Renal cortical epithelial cell (primary cell): ENCODE results near the gene ASB2. TPM values are rescaled to one million over a fixed set of nuclear protein-coding genes. Genes with fewer than 3 reads are reported as not detected.

Source experiments
- DNase-seq: peaks from one replicate; pipeline ENCODE4 v3.0.0-alpha.2; 2011; ENCODE audit warnings: low read depth
- total RNA-seq: library from RNA; depleted of rRNA; stranded (reverse); fragments of >200 nt; gene quantifications from 2 replicates; pipeline ENCODE4 v1.2.3, GENCODE V29; 2014

ASB2 gene
- 0.05 and 0.35 TPM in 2 replicates for total RNA-seq

GRCh38 chr14:93976477-93977057 lies at the start of gene ASB2:
ASB2 (minus strand) TSS chr14:93976570; CDS start chr14:93964539, 12,031 bp downstream.
- no peak for DNase-seq

- DNase-seq = peak; percentile 86
These were observed 49.4 kb upstream of the ASB2 start for GRCh38 chr14:94025720-94026119.

- no peak for DNase-seq
These were observed 48.2 kb upstream of the ASB2 start for GRCh38 chr14:94024549-94024948.

- DNase-seq = no peak
These were observed 46.4 kb upstream of the ASB2 start for GRCh38 chr14:94022532-94023411.

- no peak for DNase-seq
These were observed 45.2 kb upstream of the ASB2 start for GRCh38 chr14:94021416-94022157.

GRCh38 chr14:94021001-94021400 lies 44.6 kb upstream of the ASB2 start:
- DNase-seq = peak; percentile 88

- DNase-seq = no peak
These were observed 43.9 kb upstream of the ASB2 start for GRCh38 chr14:94020267-94020666.

GRCh38 chr14:94019329-94019728 lies 43.0 kb upstream of the ASB2 start:
- no peak for DNase-seq

- DNase-seq = no peak
These were observed 41.9 kb upstream of the ASB2 start for GRCh38 chr14:94018308-94018707.

- no peak for DNase-seq
These were observed 40.1 kb upstream of the ASB2 start for GRCh38 chr14:94016446-94016976.

GRCh38 chr14:94015223-94015622 lies 38.9 kb upstream of the ASB2 start:
- DNase-seq = no peak

- DNase-seq = no peak
These were observed 38.0 kb upstream of the ASB2 start for GRCh38 chr14:94014382-94014781.

- DNase-seq = peak; percentile 80
These were observed 35.4 kb upstream of the ASB2 start for GRCh38 chr14:94011795-94012194.

GRCh38 chr14:94010625-94011024 lies 34.3 kb upstream of the ASB2 start:
- DNase-seq = no peak

GRCh38 chr14:94009767-94010166 lies 33.4 kb upstream of the ASB2 start:
- peak; percentile 91 for DNase-seq

- no peak for DNase-seq
These were observed 31.9 kb upstream of the ASB2 start for GRCh38 chr14:94008234-94008633.

- DNase-seq = no peak
These were observed 29.1 kb upstream of the ASB2 start for GRCh38 chr14:94005324-94006073.

GRCh38 chr14:94004015-94004414 lies 27.6 kb upstream of the ASB2 start:
- no peak for DNase-seq

- no peak for DNase-seq
These were observed 27.0 kb upstream of the ASB2 start for GRCh38 chr14:94003397-94003796.

- DNase-seq = peak; percentile 49
These were observed 25.4 kb upstream of the ASB2 start for GRCh38 chr14:94001501-94002396.

GRCh38 chr14:94001016-94001415 lies 24.6 kb upstream of the ASB2 start:
- no peak for DNase-seq
